Activated CD8-positive, alpha-beta memory T cell treated with anti-CD3 and anti-CD28 coated beads for 1 hour (primary cell): Measurements from ENCODE around the gene CDC14C.
"Not testable (repeated sequence)": the region's sequence is repeated elsewhere in the genome, so short reads cannot be mapped to it uniquely, and the experiment has no call there.

Source experiments
- DNase-seq, 2 donors: peaks; one replicate each; pipeline ENCODE4 v3.0.0-alpha.2; 2020; ENCODE audit warnings: low read depth in 1 of 2; ENCODE audit errors: extremely low read depth in 1 of 2

Gene CDC14C

DNA sequence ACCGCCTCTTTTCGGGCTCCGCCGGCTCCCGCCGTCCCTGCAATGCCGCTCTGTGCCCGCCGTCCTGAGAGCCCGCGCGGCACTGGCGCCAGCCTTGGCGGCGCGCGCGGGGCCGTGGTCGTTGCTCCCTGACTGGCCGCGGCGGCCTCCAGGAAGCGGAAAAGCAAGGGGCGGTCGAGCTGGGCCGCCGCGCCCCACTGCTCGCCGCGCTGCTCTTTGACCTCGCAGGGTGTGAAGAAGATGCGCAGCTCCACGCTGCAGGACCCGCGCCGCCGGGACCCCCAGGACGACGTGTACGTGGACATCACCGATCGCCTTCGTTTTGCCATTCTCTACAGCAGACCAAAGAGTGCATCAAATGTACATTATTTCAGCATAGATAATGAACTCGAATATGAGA is at the start of gene CDC14C:
TSS of gene CDC14C (plus strand) at position 115 of the 400 bp plus-strand sequence. CDS start at position 241, 126 bp downstream.
- no peak for DNase-seq

DNA sequence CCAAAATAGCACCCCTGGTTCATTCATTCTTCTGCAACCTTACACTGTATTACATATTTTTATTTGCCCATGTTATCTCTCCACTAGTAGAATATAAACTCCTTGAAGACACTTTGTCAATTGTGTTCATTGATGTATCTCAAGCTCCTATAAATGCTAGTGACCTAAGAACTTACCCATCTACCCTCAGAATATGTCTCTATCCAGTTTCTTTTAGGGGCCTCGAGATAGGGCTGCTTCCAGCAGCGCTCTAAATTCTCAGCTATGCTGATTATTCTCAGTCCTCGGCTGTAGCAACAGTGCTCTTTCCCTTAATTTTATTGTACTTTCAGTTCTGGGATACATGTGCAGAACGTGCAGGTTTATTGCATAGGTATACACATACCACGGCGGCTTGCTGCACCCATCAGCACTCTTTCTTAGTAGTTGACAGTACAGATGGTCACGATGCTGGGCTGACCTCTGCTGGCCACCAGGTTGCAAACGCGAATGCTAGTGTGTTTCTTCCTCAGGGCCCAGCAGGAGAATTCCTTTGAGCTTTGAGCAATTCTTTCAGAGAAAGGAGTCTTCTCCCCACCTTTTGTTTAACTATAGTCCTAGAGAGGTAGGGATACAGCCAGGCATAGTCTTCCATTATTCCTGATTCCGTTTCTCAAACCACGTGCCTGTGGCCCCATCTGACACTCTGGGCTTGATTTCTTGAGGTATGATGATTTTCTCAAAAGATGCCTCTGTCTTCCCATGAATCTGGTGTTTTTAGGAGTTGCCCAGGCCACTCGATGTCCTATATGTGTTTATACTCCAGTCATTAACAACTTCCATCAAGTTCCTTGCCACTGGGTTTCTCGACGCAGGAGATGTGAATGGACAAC is 49.1 kb upstream of the CDC14C start:
- DNase-seq: no peak

DNA sequence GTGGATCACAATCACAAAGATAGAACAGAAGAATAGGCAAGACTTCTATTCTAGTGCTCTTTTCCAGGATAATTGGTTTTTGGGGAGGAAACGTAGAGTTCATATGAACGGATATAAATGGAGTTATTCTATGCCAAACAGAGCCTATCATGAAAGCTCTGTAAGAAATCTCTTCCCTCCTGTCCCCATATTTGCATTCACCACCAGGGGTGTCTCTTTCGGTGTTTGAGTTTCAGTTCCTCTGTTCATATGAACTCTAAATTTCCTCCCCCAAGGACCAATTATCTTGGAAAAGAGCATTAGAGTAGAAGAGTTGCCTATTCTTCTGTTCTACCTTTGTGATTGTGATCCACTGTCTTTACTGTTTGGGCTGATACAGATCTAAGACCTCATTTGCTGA is 48.3 kb upstream of the CDC14C start:
- no peak for DNase-seq

DNA sequence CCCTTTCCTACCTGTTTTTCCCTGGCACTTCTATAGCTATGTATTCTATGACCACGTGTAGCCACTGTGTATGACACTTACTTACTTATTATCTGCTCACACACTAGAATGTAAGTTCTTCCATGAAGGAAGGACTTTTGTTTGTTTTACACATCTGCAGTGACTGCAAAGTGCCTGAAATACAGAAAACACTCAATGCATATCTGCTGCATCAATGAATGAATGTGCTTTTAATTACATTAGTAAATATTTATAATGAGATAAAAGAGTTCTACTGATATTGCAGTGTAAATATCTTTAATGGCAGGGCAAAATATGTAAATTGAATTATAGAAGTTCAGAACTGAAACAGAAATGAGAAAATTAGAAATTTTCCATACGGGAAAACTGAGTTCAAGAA is 43.5 kb upstream of the CDC14C start:
- DNase-seq: no peak

DNA sequence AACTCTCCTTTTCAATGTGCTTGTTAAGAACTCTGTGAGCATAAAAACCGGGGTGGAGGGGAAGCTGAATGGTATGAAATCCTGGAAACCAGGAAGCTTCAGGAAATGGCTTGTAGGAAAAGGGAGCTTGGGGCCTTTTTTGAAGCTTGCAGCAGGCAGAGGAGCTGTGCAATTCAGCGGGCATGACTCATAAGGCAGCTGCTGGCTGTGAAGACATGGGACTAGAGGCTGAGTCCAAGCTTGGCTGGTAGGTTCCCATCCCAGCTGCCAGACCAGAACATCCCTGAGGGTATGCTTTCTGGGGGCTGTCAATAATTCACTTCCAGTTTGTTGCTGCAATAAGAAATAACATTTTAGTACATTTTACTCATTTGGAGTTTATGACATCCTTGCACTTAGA is 36.8 kb upstream of the CDC14C start:
- DNase-seq: no peak

DNA sequence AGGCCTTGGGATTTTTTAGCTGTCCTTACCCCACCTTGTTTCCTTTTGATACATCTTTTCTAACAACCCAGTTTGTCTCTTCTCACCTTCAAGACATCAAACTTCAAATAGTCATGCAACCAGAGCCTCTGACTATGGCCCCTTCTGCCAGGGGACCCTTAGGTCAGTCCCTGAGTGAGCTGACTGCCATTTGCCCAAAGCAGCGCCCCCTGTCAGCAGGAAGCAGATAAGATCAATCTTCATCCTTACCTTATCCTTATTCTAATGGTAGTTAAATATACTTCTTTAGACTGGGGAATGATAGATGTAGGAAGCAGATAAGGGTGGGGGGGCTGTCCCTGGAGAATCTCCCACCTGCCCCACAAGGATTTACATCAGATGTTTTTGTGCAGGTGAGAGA is 29.8 kb upstream of the CDC14C start:
- no peak for DNase-seq

DNA sequence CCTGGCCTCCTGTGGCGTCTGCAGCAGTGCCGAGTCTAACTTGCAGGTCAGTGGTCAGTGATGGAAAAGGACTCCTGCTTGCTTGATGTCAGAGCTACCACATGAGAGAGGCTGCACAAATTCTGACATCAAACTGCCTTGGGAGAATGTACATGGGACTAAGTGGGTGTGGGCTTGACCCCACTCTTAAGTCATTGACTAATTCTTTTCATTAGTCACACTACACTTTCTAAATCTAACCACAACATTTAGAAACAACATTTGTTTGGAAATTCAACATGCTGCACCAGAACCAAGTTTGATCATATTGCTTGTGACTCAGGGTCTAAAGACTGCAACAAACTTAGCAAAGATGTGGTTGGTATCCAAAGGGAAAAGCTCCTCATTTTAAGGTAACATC is 24.4 kb upstream of the CDC14C start:
- no peak for DNase-seq

DNA sequence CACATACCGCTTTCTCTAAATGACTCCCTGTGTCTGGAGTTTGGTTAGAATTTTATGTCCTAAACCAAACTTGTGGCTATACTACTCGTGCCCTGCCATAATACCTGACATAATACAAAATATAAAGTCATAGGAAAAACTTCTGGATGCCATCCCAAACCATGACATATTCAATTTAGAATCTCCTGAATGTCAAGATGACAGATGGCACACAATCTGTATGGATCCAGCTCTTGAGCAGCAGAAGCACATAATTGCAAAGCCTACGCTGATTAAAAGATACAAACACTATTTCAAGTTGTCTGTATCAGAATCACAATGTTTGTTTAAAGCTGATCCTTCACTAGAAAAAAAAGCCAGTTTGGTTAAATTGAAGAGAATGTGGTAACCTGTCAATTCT is 22.4 kb upstream of the CDC14C start:
- no peak for DNase-seq

DNA sequence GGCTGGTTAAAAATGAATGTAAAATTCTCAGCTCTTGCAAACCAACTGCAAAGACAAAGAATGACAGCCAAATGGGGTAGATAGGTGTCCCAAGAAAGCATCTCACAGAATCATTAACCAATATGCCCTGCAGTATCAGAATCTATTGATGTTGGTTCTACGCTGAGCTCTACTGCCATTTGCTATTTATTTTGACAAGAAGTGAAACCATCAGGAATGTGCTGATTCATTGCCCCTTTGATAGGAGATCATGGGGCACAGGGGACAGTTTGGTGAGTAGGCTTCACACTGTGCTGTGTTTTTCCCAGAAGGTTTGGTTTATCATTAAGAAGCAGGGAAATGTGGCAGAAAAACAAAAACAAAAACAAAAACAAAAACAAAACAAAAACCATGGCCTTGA is 19.4 kb upstream of the CDC14C start:
- no peak for DNase-seq

DNA sequence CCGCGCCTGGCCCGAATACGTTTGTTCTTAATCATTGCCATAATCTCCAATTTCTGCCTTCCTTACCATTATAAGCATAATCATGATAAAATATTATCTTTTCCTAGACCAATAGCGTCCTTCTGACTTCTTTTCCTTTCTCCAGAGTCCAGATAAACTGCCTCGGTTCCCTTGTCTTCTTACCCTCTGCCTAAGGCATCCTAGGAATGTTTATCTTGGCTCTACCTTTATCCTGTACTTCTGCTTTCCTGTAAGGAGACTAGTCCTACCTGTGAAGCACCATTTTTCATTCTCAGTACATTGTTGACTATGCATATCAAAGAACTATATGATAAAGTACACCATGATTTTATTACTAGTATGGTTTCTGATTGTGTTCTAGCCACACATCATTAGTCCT is 18.7 kb upstream of the CDC14C start:
- DNase-seq: not testable (repeated sequence)

DNA sequence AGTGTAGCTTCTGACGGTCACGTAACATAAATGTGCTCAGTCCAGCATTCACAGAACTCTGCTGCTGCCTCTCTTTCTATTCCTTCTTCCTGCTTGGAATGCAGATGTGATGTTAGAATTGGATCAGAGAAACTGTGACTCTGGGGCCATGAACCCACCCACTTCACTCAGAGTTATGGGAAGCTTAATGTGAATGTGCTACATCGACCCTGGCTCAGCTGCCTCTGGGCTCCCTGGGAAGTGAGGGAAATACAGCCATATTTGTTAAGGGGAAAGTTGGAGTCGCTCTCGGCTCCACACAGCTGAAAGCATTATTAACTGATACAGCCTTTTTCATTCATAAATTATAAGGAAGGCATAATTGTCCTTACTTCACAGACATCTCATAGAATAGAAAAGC is 14.5 kb upstream of the CDC14C start:
- DNase-seq: not testable (repeated sequence)

DNA sequence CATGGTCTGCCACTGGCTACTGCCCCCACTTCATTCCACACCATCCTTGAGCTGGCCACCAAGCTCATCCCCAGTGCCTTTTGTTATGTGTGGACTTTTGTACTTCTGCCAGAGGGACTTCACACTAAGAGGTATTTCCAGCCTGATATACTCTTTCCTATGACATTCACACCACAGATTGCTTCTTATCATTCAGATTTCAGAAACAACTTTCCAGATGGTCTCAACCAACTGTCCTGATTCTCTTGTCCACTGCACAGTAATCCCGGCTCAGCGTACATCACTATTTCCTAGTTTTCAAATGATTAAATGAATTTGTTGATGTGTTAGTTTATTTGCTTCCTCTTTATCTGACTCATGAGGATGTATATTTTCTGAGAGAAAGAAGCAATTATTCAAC is 7.1 kb downstream of the CDC14C start:
- no peak for DNase-seq

DNA sequence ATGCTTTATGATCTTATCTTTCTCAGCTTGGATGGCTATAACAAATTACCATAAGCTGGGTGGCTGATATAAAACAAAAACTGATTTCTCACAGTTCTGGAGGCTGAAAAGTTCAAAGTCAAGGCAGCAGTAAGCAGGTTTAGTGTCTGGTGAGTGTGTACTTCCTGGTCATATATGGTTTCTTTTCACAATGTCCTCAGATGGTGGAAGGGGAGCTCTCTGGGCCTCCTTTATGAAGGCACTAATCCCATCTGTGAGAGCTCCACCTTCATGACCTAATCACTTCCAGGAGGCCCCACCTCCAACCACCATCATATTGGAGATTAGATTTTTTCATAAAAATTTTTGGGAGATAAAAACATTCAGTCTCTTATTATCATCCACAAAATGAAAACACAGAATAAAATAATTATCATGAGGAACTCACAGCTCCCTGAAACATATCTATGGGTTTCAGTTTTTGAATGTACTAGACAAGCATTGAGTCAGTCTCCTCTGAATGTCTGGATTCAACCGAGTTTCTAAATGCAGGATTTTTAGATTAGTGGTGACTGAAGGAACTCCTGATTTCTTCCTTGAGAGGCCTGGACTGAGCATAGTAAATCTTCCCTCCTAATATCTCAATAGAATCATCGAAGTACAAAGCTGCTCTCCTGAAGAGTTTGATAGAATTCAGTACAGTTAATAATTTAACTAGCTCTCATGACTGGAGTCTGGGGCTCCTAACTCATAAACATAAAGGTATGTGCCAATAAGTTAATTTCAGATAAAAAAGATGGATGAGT is 8.0 kb downstream of the CDC14C start:
- no peak for DNase-seq

DNA sequence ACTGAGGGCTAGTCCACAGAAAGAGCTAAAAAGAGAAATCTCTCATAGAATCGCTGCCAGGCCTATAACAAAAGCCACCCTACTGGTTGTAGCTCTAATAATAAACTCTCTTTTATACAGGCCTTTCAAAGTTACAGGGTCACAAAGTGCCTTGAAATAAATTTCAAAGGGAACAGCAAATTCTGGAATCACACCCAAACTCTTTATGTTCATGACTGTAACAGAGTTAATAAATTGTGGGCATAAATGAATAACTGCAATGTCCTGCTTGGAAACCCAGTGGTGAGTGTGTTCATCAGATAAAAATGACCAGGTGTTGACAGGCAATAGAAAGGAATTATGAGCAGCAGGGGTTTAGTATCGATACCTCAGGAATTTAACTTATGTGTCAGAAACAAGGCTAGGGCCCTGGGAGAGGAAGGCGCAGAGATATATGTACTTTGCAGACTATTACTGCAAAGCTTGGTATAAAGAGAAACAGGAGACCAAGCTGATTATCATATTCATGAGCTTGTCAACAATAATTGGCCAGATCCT is 9.3 kb downstream of the CDC14C start:
- DNase-seq: no peak

DNA sequence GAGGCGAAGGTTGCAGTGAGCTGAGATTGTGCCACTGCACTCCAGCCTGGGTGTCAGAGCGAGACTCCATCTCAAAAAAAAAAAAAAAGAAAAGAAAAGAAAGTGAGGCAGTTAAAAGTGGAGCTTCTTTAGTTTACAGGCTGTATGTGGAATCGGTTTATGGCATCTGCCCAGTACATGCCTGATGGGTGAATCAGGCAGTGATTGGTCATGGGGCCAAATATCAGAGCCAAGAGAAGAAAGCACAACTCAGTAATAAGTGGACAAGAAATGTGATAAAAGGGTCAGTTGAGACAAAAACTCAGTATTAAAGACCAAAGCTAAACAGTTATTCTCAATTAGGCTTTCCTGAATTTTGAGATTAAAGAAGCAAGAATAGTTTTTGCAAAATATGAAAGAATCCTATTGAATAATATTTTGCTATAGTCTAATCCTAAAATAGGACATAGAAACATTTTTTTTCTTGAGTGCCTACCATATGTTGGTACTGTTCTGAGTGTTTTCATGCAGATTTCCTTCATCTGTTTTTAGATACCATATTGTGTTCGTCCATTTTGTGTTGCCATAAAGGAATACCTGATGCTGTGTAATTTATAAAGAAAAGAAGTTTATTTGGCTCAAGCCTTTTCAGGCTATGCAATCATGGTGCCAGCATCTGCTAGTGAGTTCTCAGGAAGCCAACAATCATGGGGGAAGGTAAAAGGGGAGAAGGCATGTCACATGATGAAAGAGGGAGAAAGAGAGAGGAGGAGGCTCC is 14.4 kb downstream of the CDC14C start:
- no peak for DNase-seq

DNA sequence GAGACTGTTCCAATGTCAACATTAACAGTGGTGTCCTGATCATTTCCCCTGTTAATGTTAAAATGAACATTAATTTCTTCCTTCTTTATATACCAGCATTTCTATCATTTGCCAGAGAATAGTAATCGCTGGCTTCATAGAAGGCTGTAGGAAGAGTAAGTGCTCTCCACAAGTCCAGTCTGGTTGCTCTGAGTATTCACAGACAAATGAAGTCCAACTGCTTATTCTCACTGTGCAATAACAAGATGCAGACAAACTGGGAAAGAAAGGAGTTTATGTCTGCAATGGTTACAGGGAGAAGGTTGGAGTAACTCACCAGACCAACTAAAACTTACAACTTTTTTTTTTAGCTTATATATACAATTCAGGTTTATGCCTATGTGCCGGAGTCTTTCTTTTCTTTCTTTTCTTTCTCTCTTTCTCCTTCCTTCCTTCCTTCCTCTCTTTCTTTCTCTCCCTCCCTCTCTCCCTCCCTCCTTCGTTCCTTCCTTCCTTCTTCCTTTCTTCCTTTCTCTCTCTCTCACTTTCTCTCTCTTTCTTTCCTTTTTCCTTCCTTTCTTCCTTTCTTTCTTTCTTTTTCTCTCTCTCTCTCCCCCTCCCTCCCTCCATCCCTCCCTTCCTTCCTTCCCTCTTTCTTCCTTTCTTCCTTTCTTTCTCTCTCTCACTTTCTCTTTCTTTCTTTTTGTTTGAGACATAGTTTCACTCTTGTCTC is 19.1 kb downstream of the CDC14C start:
- DNase-seq: no peak

DNA sequence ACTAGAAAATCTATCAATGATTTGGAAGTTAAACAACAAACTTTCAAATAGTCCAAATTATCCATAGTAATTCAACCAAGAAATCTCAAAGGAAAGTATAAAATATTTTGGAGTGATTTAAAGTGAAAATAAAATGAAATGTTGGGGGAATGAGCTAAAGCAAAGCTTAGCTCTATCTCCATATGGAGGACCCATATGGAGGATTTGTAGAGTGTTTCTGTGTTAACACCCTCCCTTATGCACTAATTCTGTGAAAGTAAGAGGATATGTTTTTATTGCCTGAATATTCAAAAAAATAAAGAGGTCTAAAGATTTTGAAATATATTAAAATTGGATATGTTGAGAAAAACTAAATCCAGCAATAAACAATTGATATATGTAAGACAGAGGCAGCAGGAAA is 31.6 kb downstream of the CDC14C start:
- no peak for DNase-seq

DNA sequence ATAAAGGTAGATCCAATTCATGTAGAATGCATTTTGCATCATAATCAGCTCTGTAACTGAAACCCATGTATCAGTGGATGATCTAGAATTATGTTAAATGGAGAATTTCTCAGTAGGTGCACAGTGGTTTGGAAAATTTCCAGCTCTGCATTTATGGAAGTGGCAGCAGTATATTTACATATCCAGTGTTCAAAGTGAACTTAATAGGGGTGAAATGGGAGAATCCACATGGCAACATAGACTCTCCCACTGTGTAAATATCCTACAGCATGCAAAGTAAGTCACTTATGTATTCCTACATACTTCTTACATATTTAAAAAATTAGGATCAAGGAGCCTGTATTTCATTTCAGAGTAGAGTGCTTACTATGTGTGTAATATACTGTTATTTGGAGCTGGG is 35.3 kb downstream of the CDC14C start:
- no peak for DNase-seq

DNA sequence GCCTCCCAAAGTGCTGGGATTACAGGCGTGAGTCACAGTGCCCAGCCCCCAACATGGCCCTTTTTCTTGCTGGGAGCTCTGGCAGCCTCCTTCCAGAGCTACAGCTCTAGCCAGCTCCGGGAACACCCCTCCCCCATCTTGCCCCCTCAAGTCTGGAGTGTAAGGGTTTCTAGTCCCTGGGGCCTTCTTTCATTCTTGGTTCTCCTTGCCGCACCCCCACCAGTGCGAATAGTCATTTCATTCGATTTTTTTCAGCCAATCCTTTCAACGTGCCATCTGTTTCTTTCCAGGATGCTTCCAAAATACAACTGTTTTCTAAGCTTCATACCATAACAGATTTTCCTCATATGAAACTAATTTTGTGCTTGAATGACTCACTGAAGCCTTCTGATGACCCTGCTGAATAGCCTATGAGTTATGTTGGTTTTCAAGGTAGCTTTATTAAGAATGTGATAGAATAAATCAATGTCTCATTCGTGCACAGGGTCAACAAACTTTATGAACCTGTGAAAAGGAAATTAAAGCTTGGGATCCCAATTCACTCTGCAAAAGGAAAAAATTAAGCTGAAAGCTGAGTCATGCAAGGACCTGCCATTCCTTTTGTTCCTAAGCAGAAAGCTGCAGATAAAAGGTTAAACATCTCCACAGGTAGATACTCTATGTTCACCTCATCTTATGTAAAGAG is 38.6 kb downstream of the CDC14C start:
- DNase-seq: no peak

DNA sequence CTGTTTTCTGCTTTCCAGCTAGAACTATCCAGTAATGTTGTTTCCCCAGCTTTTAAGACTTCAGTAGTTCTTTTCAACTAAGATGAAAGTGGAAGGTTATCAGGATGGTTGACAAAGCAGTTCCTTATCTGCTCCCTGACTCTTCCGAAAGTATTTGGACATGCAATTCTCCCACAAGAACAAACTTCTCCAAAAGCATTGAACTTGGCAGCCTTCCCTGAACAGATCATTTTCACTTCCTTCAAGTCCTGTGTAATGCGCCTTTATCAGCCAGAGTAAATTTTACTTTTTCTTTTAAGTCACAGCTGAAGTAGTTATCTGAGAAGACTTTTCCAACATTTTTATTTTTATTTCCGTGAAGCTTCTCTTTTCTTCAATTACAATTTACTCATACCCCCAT is 39.7 kb downstream of the CDC14C start:
- DNase-seq: no peak
